Testis (tissue), 3 donors: ENCODE measurements around the gene RIOX2. TPM values are rescaled to one million over a fixed set of nuclear protein-coding genes. Genes with fewer than 3 reads are reported as not detected.
A peak's percentile ranks its signal among the peaks of the same experiment; 100 is the strongest.

Experiments
- DNase-seq: peaks from one replicate; pipeline ENCODE4 v3.0.0-alpha.2; 2019
- H3K27ac ChIP-seq, 2 donors: fragments of 200-600 bp; sonication (generic); one replicate each; pipeline ENCODE4 v1.5.1; 2019
- H3K27me3 ChIP-seq: fragments of 200-600 bp; sonication (generic); one replicate; pipeline ENCODE4 v1.5.1; 2019
- H3K36me3 ChIP-seq: fragments of 200-600 bp; sonication (generic); one replicate; pipeline ENCODE4 v1.5.1; 2017; ENCODE audit warnings: low read depth; ENCODE audit errors: missing control alignments
- H3K4me1 ChIP-seq: fragments of 200-600 bp; sonication (generic); one replicate; pipeline ENCODE4 v1.5.1; 2019
- H3K4me3 ChIP-seq, 2 donors: fragments of 200-600 bp; sonication (generic); one replicate each; pipeline ENCODE4 v1.5.1; 2017 to 2019
- H3K9me3 ChIP-seq: fragments of 200-600 bp; sonication (generic); one replicate; pipeline ENCODE4 v1.5.1; 2017
- CTCF ChIP-seq, 3 experiments: fragments of 450-650 bp in 2 of 3; fragments of 200-600 bp in 1 of 3; sonication (generic) in 1 of 3; IDR thresholded peaks; one replicate each; pipeline ENCODE4 v1.5.1; 2016 to 2019; ENCODE audit warnings: antibody characterized with exemption in 3 of 3, mild to moderate bottlenecking in 2 of 3, moderate library complexity in 1 of 3
- POLR2A ChIP-seq: fragments of 450-650 bp; IDR thresholded peaks from one replicate; pipeline ENCODE4 v1.6.1; 2017; ENCODE audit warnings: antibody characterized with exemption, mild to moderate bottlenecking, moderate library complexity
- WGBS, 2 donors: methylation state at CpG; one replicate each; pipeline ENCODE4 v1.1.5; 2018; 5-methylcytosine and 5-hydroxymethylcytosine counted together
- intact Hi-C: fragments of 100-400 bp; cut with DNase I; formaldehyde crosslinking; loops from one replicate; pipeline ENCODE4 v1.15.1; 2023; ENCODE audit warnings: low total_unique reads
- polyA plus RNA-seq: library from polyadenylated mRNA; stranded (reverse); fragments of 350-450 nt; fragmentation: Illumina TruSeq; extraction: RNeasy Lipid Tissue Mini Kit (QIAGEN cat#74804); gene quantifications from one replicate; pipeline ENCODE4 v1.2.3, GENCODE V29; 2014; ENCODE audit warnings: low read depth, low replicate concordance; ENCODE audit not compliant: insufficient read depth
- total RNA-seq, 2 donors: library from RNA; depleted of rRNA; stranded (reverse); fragments of >200 nt; gene quantifications; one replicate each; pipeline ENCODE4 v1.2.3, GENCODE V29; 2016

The RIOX2 gene
- total and polyA plus RNA-seq, 3 donors from 2014 or later = 14.0 to 22.5 (median 16.3) TPM

- no peak for DNase-seq
- H3K36me3 ChIP-seq = no peaks in the 10 kb centered on the region
- H3K4me3 ChIP-seq = no peak overlapping the region
- no peaks in the 10 kb centered on the region for H3K9me3 ChIP-seq
- WGBS, 2 donors = 92 to 100% methylated on average over 1 of the region's 1 CpG
- H3K4me1 ChIP-seq = no peaks in the 10 kb centered on the region
- intact Hi-C loops = no loop called here
- no peak for TF ChIP-seq CTCF (IDR thresholded peaks at IDR 0.05)
- no peak for TF ChIP-seq POLR2A
- no peak overlapping the region for H3K27ac ChIP-seq
- no peaks in the 10 kb centered on the region for H3K27me3 ChIP-seq
Measured at GRCh38 chr3:97935842-97936241, 36.4 kb downstream of the RIOX2 start.

- intact Hi-C loops = no loop called here
- Histone ChIP-seq H3K9me3 (no peaks in the 10 kb centered on the region), H3K27me3 (no peaks in the 10 kb centered on the region), H3K4me3 (no peak overlapping the region), H3K36me3 (no peaks in the 10 kb centered on the region), H3K4me1 (no peaks in the 10 kb centered on the region), H3K27ac (no peak overlapping the region)
- no peak for DNase-seq
- WGBS, 2 donors = 90 to 95% methylated on average over 3 of the region's 3 CpGs
- TF ChIP-seq POLR2A (no peak), CTCF (IDR thresholded peaks at IDR 0.05) (no peak)
Measured at GRCh38 chr3:97934980-97935695, 37.1 kb downstream of the RIOX2 start.

GRCh38 chr3:97932387-97932801 is 39.8 kb downstream of the RIOX2 start:
- WGBS, 2 donors = 41 to 48% methylated on average over 4 of the region's 4 CpGs
- intact Hi-C loops = no loop called here

GRCh38 chr3:97931218-97931617 is 41.0 kb downstream of the RIOX2 start:
- intact Hi-C loops = no loop called here
- TF ChIP-seq CTCF (IDR thresholded peaks at IDR 0.05) (no peak), POLR2A (no peak)

More at GRCh38 chr3:97932387-97932801, 39.8 kb downstream of the RIOX2 start:
- no peaks in the 10 kb centered on the region for H3K27me3 ChIP-seq
- H3K27ac ChIP-seq = no peak overlapping the region
- H3K9me3 ChIP-seq = no peaks in the 10 kb centered on the region
- peak; percentile 45 for DNase-seq
- H3K4me3 ChIP-seq = no peak overlapping the region
- no peaks in the 10 kb centered on the region for H3K36me3 ChIP-seq
- no peaks in the 10 kb centered on the region for H3K4me1 ChIP-seq
- TF ChIP-seq POLR2A (no peak), CTCF (IDR thresholded peaks at IDR 0.05) (peak in 1 of 3 experiments; percentile 5)

GRCh38 chr3:97930018-97930417 is 42.2 kb downstream of the RIOX2 start:
- H3K36me3 ChIP-seq = no peaks in the 10 kb centered on the region
- H3K9me3 ChIP-seq = no peaks in the 10 kb centered on the region
- H3K4me1 ChIP-seq = no peaks in the 10 kb centered on the region
- H3K27me3 ChIP-seq = no peaks in the 10 kb centered on the region
- DNase-seq = no peak
- H3K4me3 ChIP-seq = no peak overlapping the region
- TF ChIP-seq POLR2A (no peak), CTCF (IDR thresholded peaks at IDR 0.05) (no peak)
- no peak overlapping the region for H3K27ac ChIP-seq
- intact Hi-C loops = no loop called here

More at GRCh38 chr3:97931218-97931617, 41.0 kb downstream of the RIOX2 start:
- WGBS, 2 donors = 47 to 50% methylated on average over 2 of the region's 2 CpGs
- Histone ChIP-seq H3K27me3 (no peaks in the 10 kb centered on the region), H3K27ac (no peak overlapping the region), H3K9me3 (no peaks in the 10 kb centered on the region), H3K36me3 (no peaks in the 10 kb centered on the region), H3K4me3 (no peak overlapping the region), H3K4me1 (no peaks in the 10 kb centered on the region)
- DNase-seq = no peak
